Activated T-cell treated with anti-CD3 and anti-CD28 coated beads for 24 hours (primary cell): ENCODE data around the gene PRLHR.
"Not testable (repeated sequence)": the region's sequence is repeated elsewhere in the genome, so short reads cannot be mapped to it uniquely, and the experiment has no call there.

Experiments used
- DNase-seq: peaks from one replicate; pipeline ENCODE4 v3.0.0-alpha.2; 2020; ENCODE audit warnings: low read depth

PRLHR gene

GRCh38 chr10:118595598-118596425, at the start of gene PRLHR:
Gene PRLHR, minus strand, starts transcription at chr10:118595648. Its CDS starts 404 bp downstream, at chr10:118595244.
- DNase-seq = no peak

- DNase-seq = no peak
These were observed 46.8 kb upstream of the PRLHR start for GRCh38 chr10:118642228-118642627.

- no peak for DNase-seq
These were observed 43.2 kb upstream of the PRLHR start for GRCh38 chr10:118638680-118639079.

GRCh38 chr10:118635674-118636402, 40.4 kb upstream of the PRLHR start:
- DNase-seq = no peak

GRCh38 chr10:118633786-118634185, 38.3 kb upstream of the PRLHR start:
- no peak for DNase-seq

GRCh38 chr10:118629211-118629610, 33.8 kb upstream of the PRLHR start:
- DNase-seq = no peak

GRCh38 chr10:118628397-118628796, 32.9 kb upstream of the PRLHR start:
- no peak for DNase-seq

GRCh38 chr10:118626953-118627352, 31.5 kb upstream of the PRLHR start:
- no peak for DNase-seq

- DNase-seq = no peak
These were observed 30.1 kb upstream of the PRLHR start for GRCh38 chr10:118625504-118625903.

GRCh38 chr10:118624747-118625146, 29.3 kb upstream of the PRLHR start:
- no peak for DNase-seq

GRCh38 chr10:118621304-118621942, 26.0 kb upstream of the PRLHR start:
- DNase-seq = no peak

- DNase-seq = not testable (repeated sequence)
These were observed 18.4 kb upstream of the PRLHR start for GRCh38 chr10:118613863-118614262.

GRCh38 chr10:118610577-118610976, 15.1 kb upstream of the PRLHR start:
- no peak for DNase-seq

- no peak for DNase-seq
These were observed 12.4 kb upstream of the PRLHR start for GRCh38 chr10:118607768-118608354.

GRCh38 chr10:118605694-118606093, 10.2 kb upstream of the PRLHR start:
- no peak for DNase-seq

GRCh38 chr10:118596426-118597124, 1.1 kb upstream of the PRLHR start:
- no peak for DNase-seq

- no peak for DNase-seq
These were observed 406 bp downstream of the PRLHR start for GRCh38 chr10:118595064-118595420.

GRCh38 chr10:118594392-118595063, 920 bp downstream of the PRLHR start:
- DNase-seq = peak; percentile 12

GRCh38 chr10:118592675-118593330, 2.6 kb downstream of the PRLHR start:
- DNase-seq = no peak

- DNase-seq = no peak
These were observed 5.1 kb downstream of the PRLHR start for GRCh38 chr10:118590334-118590733.
